Measurements from ENCODE around the gene DYNLL2.
A peak's percentile ranks its signal among the peaks of the same experiment; 100 is the strongest.

DYNLL2 gene

DNA sequence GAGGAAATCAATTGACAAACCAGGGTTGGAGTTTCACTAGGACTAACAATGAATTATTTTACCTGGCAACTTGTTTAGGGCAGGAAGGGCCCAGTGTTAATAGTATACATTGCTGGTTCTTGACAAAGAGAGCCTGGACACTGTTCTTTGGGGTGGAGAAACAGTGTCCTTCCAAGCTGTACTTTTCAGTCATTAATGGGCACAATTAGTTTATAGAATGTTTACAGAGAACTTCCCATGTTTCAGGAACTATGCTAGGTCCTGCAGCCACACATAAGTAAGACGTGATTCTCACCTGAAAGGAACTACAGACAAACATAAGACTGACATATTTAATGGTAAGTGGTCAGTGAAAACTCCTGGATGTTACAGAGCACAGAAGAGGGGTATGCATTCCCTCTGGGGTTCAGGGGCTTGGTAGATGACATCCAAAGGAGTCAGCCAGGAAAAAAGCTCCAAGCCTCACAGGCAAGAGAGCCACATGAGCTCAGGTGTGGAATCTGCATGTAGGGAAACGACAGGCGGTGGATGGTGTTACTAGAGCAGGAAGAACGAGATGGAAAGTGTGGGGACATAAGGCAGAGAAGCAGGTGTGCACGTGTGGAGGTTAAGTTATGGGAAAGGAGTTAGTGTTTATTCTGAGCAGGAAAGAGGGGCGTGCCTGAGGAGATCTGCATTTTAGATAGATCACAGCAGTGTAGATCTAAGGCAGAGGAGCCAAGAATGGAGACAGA is 3.8 kb upstream of the DYNLL2 start:
- TF ChIP-seq EZH2phosphoT487 (IDR thresholded peaks at IDR 0.05; ENCODE audit: borderline replicate concordance), result no peak
- TF ChIP-seq, protein P1, sequence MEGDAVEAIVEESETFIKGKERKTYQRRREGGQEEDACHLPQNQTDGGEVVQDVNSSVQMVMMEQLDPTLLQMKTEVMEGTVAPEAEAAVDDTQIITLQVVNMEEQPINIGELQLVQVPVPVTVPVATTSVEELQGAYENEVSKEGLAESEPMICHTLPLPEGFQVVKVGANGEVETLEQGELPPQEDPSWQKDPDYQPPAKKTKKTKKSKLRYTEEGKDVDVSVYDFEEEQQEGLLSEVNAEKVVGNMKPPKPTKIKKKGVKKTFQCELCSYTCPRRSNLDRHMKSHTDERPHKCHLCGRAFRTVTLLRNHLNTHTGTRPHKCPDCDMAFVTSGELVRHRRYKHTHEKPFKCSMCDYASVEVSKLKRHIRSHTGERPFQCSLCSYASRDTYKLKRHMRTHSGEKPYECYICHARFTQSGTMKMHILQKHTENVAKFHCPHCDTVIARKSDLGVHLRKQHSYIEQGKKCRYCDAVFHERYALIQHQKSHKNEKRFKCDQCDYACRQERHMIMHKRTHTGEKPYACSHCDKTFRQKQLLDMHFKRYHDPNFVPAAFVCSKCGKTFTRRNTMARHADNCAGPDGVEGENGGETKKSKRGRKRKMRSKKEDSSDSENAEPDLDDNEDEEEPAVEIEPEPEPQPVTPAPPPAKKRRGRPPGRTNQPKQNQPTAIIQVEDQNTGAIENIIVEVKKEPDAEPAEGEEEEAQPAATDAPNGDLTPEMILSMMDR (conservative IDR thresholded peaks at IDR 0.05; ENCODE audit: low read length), result no peak
- Histone ChIP-seq H3K9me2 (replicated peaks; ENCODE audit: low read depth, low read length) (no peaks in the 10 kb centered on the region), H4K20me1 (ENCODE audit: insufficient read depth, low read length, poor library complexity, severe bottlenecking) (peaks cover 11% of the 10 kb centered on the region), H2AFZ (ENCODE audit: low read length) (no peak overlapping the region), H3K4me3 (ENCODE audit: low read length, poor library complexity, severe bottlenecking) (no peak overlapping the region), H3K79me2 (ENCODE audit: insufficient read depth, low read length) (peaks cover 11% of the 10 kb centered on the region), H3K9me3 (ENCODE audit: insufficient read depth, low read depth, low read length) (no peaks in the 10 kb centered on the region), H3K4me1 (ENCODE audit: insufficient read depth, low read length, poor library complexity, severe bottlenecking) (peaks cover 8% of the 10 kb centered on the region), H3K27me3 (ENCODE audit: insufficient read depth, low read length, poor library complexity, severe bottlenecking) (peaks cover 3% of the 10 kb centered on the region), H3F3A (ENCODE audit: low read depth) (no peaks in the 10 kb centered on the region), H3K9ac (ENCODE audit: low read depth, low read length, poor library complexity, severe bottlenecking) (no peak overlapping the region), H3K4me2 (ENCODE audit: low read depth, low read length, poor library complexity, severe bottlenecking) (no peak overlapping the region), H3K36me3 (ENCODE audit: insufficient read depth, low read length) (no peaks in the 10 kb centered on the region)

DNA sequence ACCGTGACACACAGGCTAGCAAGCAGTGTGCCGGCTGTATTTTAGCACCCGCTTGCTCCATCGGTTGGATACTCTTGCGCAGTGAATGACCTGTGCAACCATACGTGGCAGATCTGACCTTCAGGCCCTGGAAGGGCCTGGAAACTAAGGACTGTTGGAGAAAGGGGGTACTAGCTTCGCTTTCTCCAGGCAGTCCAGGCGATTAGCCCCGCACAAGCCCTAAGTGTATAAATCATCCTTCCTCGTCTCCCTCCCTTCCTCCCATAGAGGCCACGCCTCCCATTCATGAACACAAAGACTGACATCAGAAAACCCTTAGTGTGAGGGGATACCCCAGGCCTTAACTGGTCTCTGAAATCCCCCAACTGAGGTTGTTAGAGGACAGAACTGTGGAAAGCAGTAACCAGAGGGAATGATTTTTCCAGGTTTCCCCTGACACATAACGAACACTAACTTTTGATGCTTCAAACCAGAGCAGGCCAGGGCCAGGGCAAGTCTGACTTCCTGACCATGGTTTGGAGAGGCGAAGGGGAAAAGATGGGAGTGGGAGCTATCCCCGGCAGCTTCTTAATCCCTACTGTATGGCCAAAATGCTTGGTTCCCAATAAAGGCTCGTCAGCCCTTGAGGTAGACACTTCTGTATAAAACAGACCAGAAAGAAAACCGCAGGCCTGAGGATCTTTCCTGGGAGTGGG is 1.4 kb upstream of the DYNLL2 start:
- no peak overlapping the region for H2AFZ ChIP-seq (ENCODE audit: low read length)
- no peaks in the 10 kb centered on the region for H3K9me3 ChIP-seq (ENCODE audit: insufficient read depth, low read depth, low read length)
- H4K20me1 ChIP-seq (ENCODE audit: insufficient read depth, low read length, poor library complexity, severe bottlenecking), result peaks cover 33% of the 10 kb centered on the region
- peaks cover 3% of the 10 kb centered on the region for H3K27me3 ChIP-seq (ENCODE audit: insufficient read depth, low read length, poor library complexity, severe bottlenecking)
- no peaks in the 10 kb centered on the region for H3K9me2 ChIP-seq (replicated peaks; ENCODE audit: low read depth, low read length)
- peaks cover 2% of the 10 kb centered on the region; the same call in 1 of the 2 replicates for H3K36me3 ChIP-seq (ENCODE audit: insufficient read depth, low read length)
- no peak overlapping the region for H3K4me2 ChIP-seq (ENCODE audit: low read depth, low read length, poor library complexity, severe bottlenecking)
- peaks cover 35% of the 10 kb centered on the region for H3K79me2 ChIP-seq (ENCODE audit: insufficient read depth, low read length)
- H3K4me3 ChIP-seq (ENCODE audit: low read length, poor library complexity, severe bottlenecking), result no peak overlapping the region
- no peaks in the 10 kb centered on the region for H3F3A ChIP-seq (ENCODE audit: low read depth)
- peak overlapping the region; percentile 83 for H3K9ac ChIP-seq (ENCODE audit: low read depth, low read length, poor library complexity, severe bottlenecking)
- H3K4me1 ChIP-seq (ENCODE audit: insufficient read depth, low read length, poor library complexity, severe bottlenecking), result peaks cover 28% of the 10 kb centered on the region
- TF ChIP-seq, protein P1 (conservative IDR thresholded peaks at IDR 0.05; ENCODE audit: low read length), result no peak
- TF ChIP-seq EZH2phosphoT487 (IDR thresholded peaks at IDR 0.05; ENCODE audit: borderline replicate concordance), result no peak

DNA sequence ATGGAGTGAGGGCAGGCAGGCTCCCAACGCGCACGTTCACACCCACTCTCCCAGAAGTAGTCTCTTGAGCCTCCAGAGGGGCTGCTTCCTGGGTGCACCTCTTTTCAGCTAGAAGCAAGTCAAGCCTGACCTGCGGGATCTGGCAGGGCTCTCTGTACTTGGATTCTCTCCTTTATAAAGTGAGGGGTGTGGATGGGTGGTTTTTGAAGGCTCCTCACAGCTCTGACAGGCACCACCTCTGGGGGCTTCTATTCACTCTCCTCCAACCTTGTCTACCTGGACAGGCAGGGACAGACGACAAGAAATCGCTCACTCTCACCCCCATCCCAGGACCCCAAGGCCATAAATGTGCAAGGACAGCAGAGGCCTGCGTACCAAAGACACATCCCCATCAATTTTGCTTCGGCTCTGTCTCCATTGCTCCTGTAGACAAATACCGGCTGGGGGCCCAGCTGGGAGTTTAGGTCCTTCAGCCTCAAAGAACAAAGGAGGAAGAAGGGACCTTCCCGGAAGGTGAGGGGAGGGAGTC is 814 bp upstream of the DYNLL2 start:
- peak overlapping the region; percentile 71 for H3K4me3 ChIP-seq (ENCODE audit: low read length, poor library complexity, severe bottlenecking)
- peaks cover 3% of the 10 kb centered on the region for H3K27me3 ChIP-seq (ENCODE audit: insufficient read depth, low read length, poor library complexity, severe bottlenecking)
- H3K9ac ChIP-seq (ENCODE audit: low read depth, low read length, poor library complexity, severe bottlenecking), result peak overlapping the region; percentile 83

More for the DNA sequence above, 814 bp upstream of the DYNLL2 start:
- Histone ChIP-seq H3K9me2 (replicated peaks; ENCODE audit: low read depth, low read length) (no peaks in the 10 kb centered on the region), H3K79me2 (ENCODE audit: insufficient read depth, low read length) (peaks cover 41% of the 10 kb centered on the region), H3K4me1 (ENCODE audit: insufficient read depth, low read length, poor library complexity, severe bottlenecking) (peaks cover 35% of the 10 kb centered on the region), H3K36me3 (ENCODE audit: insufficient read depth, low read length) (peaks cover 8% of the 10 kb centered on the region; the same call in 1 of the 2 replicates), H2AFZ (ENCODE audit: low read length) (peak overlapping the region; percentile 95), H3F3A (ENCODE audit: low read depth) (no peaks in the 10 kb centered on the region), H4K20me1 (ENCODE audit: insufficient read depth, low read length, poor library complexity, severe bottlenecking) (peaks cover 39% of the 10 kb centered on the region), H3K9me3 (ENCODE audit: insufficient read depth, low read depth, low read length) (no peaks in the 10 kb centered on the region), H3K4me2 (ENCODE audit: low read depth, low read length, poor library complexity, severe bottlenecking) (peak overlapping the region; percentile 92)
- no peak for TF ChIP-seq EZH2phosphoT487 (IDR thresholded peaks at IDR 0.05; ENCODE audit: borderline replicate concordance)
- TF ChIP-seq, protein P1 (conservative IDR thresholded peaks at IDR 0.05; ENCODE audit: low read length), result no peak

All from Loucy (cell line).